PC-3 (cell line): Measurements from ENCODE around the gene ANTXR2.

ENCODE experiments used
- EZH2 ChIP-seq: fragments of 300-600 bp; sonication (generic); IDR thresholded peaks from one replicate; pipeline ENCODE4 v1.6.1; 2017; ENCODE audit warnings: antibody characterized with exemption, mild to moderate bottlenecking, low read length; ENCODE audit not compliant: unreplicated experiment
- EZH2phosphoT487 ChIP-seq: fragments of 300-600 bp; sonication (generic); IDR thresholded peaks from 2 replicates; pipeline ENCODE4 v1.6.1; 2018; ENCODE audit warnings: mild to moderate bottlenecking, antibody characterized with exemption, low read length, borderline replicate concordance
- TF ChIP-seq, protein P1 (sequence below): fragments of 300-600 bp; sonication (generic); conservative IDR thresholded peaks from 2 replicates; pipeline ENCODE4 v1.5.1; 2017; ENCODE audit warnings: antibody characterized with exemption, low read depth, mild to moderate bottlenecking, low read length

DNA sequence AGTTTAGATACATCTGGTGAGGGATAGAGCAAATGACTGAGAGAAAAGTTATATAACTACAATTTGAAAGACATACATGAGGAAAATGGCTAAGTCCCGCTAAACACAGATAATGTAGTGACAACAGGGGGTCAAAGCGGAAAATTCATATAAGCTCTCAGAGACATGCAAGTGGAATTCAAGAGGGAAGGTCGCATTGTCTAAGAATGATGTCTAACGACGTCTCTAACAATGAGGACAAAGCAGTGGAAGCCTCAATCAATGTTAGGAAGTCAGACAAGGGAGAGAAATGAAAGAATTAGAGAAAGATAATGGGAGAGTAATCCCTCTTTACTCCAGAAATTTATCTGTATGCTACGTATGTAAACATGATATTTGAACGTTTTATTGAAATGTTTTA lies 113.4 kb downstream of the ANTXR2 start:
- TF ChIP-seq EZH2phosphoT487: no peak
- TF ChIP-seq, protein P1, sequence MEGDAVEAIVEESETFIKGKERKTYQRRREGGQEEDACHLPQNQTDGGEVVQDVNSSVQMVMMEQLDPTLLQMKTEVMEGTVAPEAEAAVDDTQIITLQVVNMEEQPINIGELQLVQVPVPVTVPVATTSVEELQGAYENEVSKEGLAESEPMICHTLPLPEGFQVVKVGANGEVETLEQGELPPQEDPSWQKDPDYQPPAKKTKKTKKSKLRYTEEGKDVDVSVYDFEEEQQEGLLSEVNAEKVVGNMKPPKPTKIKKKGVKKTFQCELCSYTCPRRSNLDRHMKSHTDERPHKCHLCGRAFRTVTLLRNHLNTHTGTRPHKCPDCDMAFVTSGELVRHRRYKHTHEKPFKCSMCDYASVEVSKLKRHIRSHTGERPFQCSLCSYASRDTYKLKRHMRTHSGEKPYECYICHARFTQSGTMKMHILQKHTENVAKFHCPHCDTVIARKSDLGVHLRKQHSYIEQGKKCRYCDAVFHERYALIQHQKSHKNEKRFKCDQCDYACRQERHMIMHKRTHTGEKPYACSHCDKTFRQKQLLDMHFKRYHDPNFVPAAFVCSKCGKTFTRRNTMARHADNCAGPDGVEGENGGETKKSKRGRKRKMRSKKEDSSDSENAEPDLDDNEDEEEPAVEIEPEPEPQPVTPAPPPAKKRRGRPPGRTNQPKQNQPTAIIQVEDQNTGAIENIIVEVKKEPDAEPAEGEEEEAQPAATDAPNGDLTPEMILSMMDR: no peak
- TF ChIP-seq EZH2: no peak
